MV-4-11 (cell line): ENCODE data around the gene CRYZ.
A peak's percentile ranks its signal among the peaks of the same experiment; 100 is the strongest.
"Not testable (repeated sequence)": the region's sequence is repeated elsewhere in the genome, so short reads cannot be mapped to it uniquely, and the experiment has no call there.

Source experiments
- DNase-seq: peaks from one replicate; lab custom pipeline; 2025; lab: John Stamatoyannopoulos, UW

CRYZ gene

GRCh38 chr1:74681449-74681848, 51.4 kb downstream of the CRYZ start:
- peak; percentile 29 for DNase-seq

- no peak for DNase-seq
Observed at GRCh38 chr1:74681001-74681400, 51.8 kb downstream of the CRYZ start.

- no peak for DNase-seq
Observed at GRCh38 chr1:74679811-74680210, 53.0 kb downstream of the CRYZ start.

- no peak for DNase-seq
Observed at GRCh38 chr1:74677926-74678325, 54.9 kb downstream of the CRYZ start.

- DNase-seq = no peak
Observed at GRCh38 chr1:74674278-74675048, 58.4 kb downstream of the CRYZ start.

GRCh38 chr1:74673351-74674111, 59.3 kb downstream of the CRYZ start, which contains the start of gene ERICH3:
TSS of gene ERICH3 (minus strand) at chr1:74673792. CDS start at chr1:74673519, 273 bp downstream.
- no peak for DNase-seq

GRCh38 chr1:74670866-74671265, 62.0 kb downstream of the CRYZ start:
- not testable (repeated sequence) for DNase-seq
